ENCODE data around the gene C12orf43.

DNA sequence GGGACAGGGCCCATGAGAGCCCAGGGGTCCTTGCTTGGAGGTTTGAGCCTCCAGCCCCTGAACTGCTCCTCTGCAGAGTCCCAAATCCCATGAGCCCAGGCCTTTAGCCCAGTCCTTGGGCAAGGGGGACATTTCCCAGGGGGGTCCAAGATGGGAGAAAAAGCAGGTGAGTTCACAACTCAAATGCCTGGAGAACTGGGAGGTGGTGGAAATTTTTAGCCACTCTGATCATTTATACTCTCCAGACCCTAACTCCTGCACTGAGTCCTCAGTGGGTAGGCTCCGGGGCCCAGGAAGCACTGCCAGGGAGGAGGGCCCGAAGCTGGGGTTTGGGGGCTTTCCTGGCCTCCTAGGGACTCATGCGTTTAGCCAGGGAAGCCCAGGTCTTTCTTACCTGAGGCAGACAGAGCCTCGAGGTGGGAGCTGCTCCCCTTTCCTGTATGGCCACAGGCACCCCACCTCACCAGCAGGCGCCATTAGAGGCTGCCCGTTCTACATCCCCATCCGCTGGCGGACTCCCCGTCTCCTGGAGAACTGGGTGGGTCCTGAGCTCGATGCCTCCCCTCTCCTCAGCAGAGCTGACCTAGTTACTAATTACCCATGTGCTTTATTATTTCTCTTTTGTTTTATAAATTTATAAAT is 36.9 kb downstream of the C12orf43 start:
- no peak for TF ChIP-seq YY1 (IDR thresholded peaks at IDR 0.05; ENCODE audit: insufficient read depth, insufficient read length)
- TF ChIP-seq ZNF274 (IDR thresholded peaks at IDR 0.05; ENCODE audit: low read depth, low read length), result no peak

All from NT2/D1 (cell line).